WTC11 (cell line): ENCODE data around the gene LIN9. TPM values are rescaled to one million over a fixed set of nuclear protein-coding genes. Genes with fewer than 3 reads are reported as not detected.

Source experiments
- ATAC-seq: fragments of 200-7000 bp; cut with Tn5 transposase; 2 replicates; pipeline ENCODE4 v1.10.0; 2021; ENCODE audit warnings: mild to moderate bottlenecking, moderate library complexity
- CTCF ChIA-PET: fragments of 300-600 bp; sonication (Branson Sonifier 250); formaldehyde crosslinking; loops from one replicate; lab custom pipeline; 2021; ENCODE audit warnings: antibody characterized with exemption; lab: Charles Lee
- POLR2A ChIA-PET: fragments of 350-600 bp; sonication (Branson Sonifier 250); formaldehyde crosslinking; loops from one replicate; lab custom pipeline; 2021; ENCODE audit warnings: antibody characterized with exemption; lab: Charles Lee
- DNase-seq: peaks from one replicate; pipeline ENCODE4 v3.0.0; 2021; ENCODE audit warnings: low spot score
- H3K27ac Mint-ChIP-seq: 2 replicates; pipeline ENCODE4 v1.8.0; 2021; ENCODE audit warnings: mixed read lengths
- H3K27me3 Mint-ChIP-seq: 2 replicates; pipeline ENCODE4 v1.8.0; 2021; ENCODE audit warnings: low read depth, mild to moderate bottlenecking, moderate library complexity, mixed read lengths
- H3K36me3 Mint-ChIP-seq: 2 replicates; pipeline ENCODE4 v1.8.0; 2021; ENCODE audit warnings: mixed read lengths
- H3K4me1 Mint-ChIP-seq: 2 replicates; pipeline ENCODE4 v1.8.0; 2022; ENCODE audit warnings: mixed read lengths
- H3K4me3 Mint-ChIP-seq: 2 replicates; pipeline ENCODE4 v1.8.0; 2021; ENCODE audit warnings: mild to moderate bottlenecking, moderate library complexity, mixed read lengths
- H3K9me3 Mint-ChIP-seq: 2 replicates; pipeline ENCODE4 v1.8.0; 2021; ENCODE audit warnings: mixed read lengths
- ELF4 ChIP-seq: sonication (generic); formaldehyde crosslinking; IDR thresholded peaks from 2 replicates; pipeline ENCODE4 v1.8.1; 2022; ENCODE audit warnings: low read depth, mild to moderate bottlenecking, moderate library complexity, missing genetic modification reagents
- ETV6 ChIP-seq: sonication (generic); formaldehyde crosslinking; IDR thresholded peaks from 2 replicates; pipeline ENCODE4 v1.8.1; 2022; ENCODE audit warnings: mild to moderate bottlenecking, missing genetic modification reagents
- FOXJ3 ChIP-seq: sonication (generic); formaldehyde crosslinking; IDR thresholded peaks from 2 replicates; pipeline ENCODE4 v1.9.0; 2021; ENCODE audit warnings: missing genetic modification reagents, mild to moderate bottlenecking, borderline replicate concordance
- GRHL2 ChIP-seq: fragments of 250-450 bp; sonication (Bioruptor Pico); IDR thresholded peaks from 2 replicates; pipeline ENCODE4 v1.8.0; 2022; ENCODE audit warnings: mild to moderate bottlenecking, moderate library complexity; ENCODE audit not compliant: insufficient replicate concordance, severe bottlenecking
- JAZF1 ChIP-seq: fragments of 250-450 bp; sonication (Bioruptor Pico); IDR thresholded peaks from 2 replicates; pipeline ENCODE4 v1.9.0; 2021; ENCODE audit warnings: moderate library complexity, mild to moderate bottlenecking, inconsistent platforms
- NFATC4 ChIP-seq: fragments of 250-450 bp; sonication (Bioruptor Pico); IDR thresholded peaks from 2 replicates; pipeline ENCODE4 v1.9.0; 2021; ENCODE audit warnings: mild to moderate bottlenecking
- NFYB ChIP-seq: sonication (generic); formaldehyde crosslinking; conservative IDR thresholded peaks from 2 replicates; pipeline ENCODE4 v1.8.0; 2022; ENCODE audit warnings: low read depth, missing genetic modification reagents
- OVOL2 ChIP-seq: fragments of 250-450 bp; sonication (Bioruptor Pico); IDR thresholded peaks from 2 replicates; pipeline ENCODE4 v1.9.0; 2021; ENCODE audit warnings: mild to moderate bottlenecking, borderline replicate concordance
- SMAD3 ChIP-seq: sonication (generic); formaldehyde crosslinking; IDR thresholded peaks from 2 replicates; pipeline ENCODE4 v1.8.0; 2022; ENCODE audit warnings: missing genetic modification reagents, mild to moderate bottlenecking, borderline replicate concordance
- TEAD4 ChIP-seq: sonication (generic); formaldehyde crosslinking; IDR thresholded peaks from 2 replicates; pipeline ENCODE4 v1.8.0; 2022; ENCODE audit warnings: mild to moderate bottlenecking, missing genetic modification reagents
- ZNF232 ChIP-seq: sonication (generic); formaldehyde crosslinking; IDR thresholded peaks from 2 replicates; pipeline ENCODE4 v1.8.0; 2022; ENCODE audit warnings: mild to moderate bottlenecking, missing genetic modification reagents
- ZNF263 ChIP-seq: sonication (generic); formaldehyde crosslinking; IDR thresholded peaks from 2 replicates; pipeline ENCODE4 v1.8.1; 2022; ENCODE audit warnings: low read depth, mild to moderate bottlenecking, moderate library complexity, missing genetic modification reagents
- ZNF396 ChIP-seq: fragments of 250-450 bp; sonication (Bioruptor Pico); IDR thresholded peaks from 2 replicates; pipeline ENCODE4 v1.8.0; 2021; ENCODE audit warnings: mild to moderate bottlenecking, moderate library complexity, borderline replicate concordance
- total RNA-seq: library from RNA; stranded (reverse); gene quantifications from 3 replicates; pipeline ENCODE4 v1.2.3, GENCODE V29; 2021
- TF ChIP-seq, protein P1 (sequence below): sonication (generic); formaldehyde crosslinking; IDR thresholded peaks from 2 replicates; pipeline ENCODE4 v1.8.1; 2023; ENCODE audit warnings: mild to moderate bottlenecking, missing genetic modification reagents, borderline replicate concordance
- TF ChIP-seq, protein P2 (sequence below): sonication (generic); formaldehyde crosslinking; IDR thresholded peaks from 2 replicates; pipeline ENCODE4 v1.8.1; 2023; ENCODE audit warnings: mild to moderate bottlenecking, moderate library complexity, missing genetic modification reagents
- TF ChIP-seq, protein P3 (sequence below): sonication (generic); formaldehyde crosslinking; IDR thresholded peaks from 2 replicates; pipeline ENCODE4 v1.8.0; 2022; ENCODE audit warnings: mild to moderate bottlenecking, missing genetic modification reagents
- TF ChIP-seq, protein P4 (sequence below): fragments of 250-450 bp; sonication (Bioruptor Pico); IDR thresholded peaks from 2 replicates; pipeline ENCODE4 v1.8.0; 2021; ENCODE audit warnings: mild to moderate bottlenecking
- TF ChIP-seq, protein P5 (sequence below): sonication (generic); formaldehyde crosslinking; IDR thresholded peaks from 2 replicates; pipeline ENCODE4 v1.8.1; 2023; ENCODE audit warnings: mild to moderate bottlenecking, missing genetic modification reagents
- TF ChIP-seq, protein P6 (sequence below): sonication (generic); formaldehyde crosslinking; conservative IDR thresholded peaks from 2 replicates; pipeline ENCODE4 v1.8.1; 2023; ENCODE audit warnings: mild to moderate bottlenecking, low read depth, missing genetic modification reagents, moderate library complexity
- TF ChIP-seq, protein P7 (sequence below): fragments of 250-450 bp; sonication (Bioruptor Pico); IDR thresholded peaks from 2 replicates; pipeline ENCODE4 v1.9.0; 2021; ENCODE audit warnings: mild to moderate bottlenecking

The LIN9 gene
- total RNA-seq, 1 experiment from 2014 or later: 15.7 TPM

DNA sequence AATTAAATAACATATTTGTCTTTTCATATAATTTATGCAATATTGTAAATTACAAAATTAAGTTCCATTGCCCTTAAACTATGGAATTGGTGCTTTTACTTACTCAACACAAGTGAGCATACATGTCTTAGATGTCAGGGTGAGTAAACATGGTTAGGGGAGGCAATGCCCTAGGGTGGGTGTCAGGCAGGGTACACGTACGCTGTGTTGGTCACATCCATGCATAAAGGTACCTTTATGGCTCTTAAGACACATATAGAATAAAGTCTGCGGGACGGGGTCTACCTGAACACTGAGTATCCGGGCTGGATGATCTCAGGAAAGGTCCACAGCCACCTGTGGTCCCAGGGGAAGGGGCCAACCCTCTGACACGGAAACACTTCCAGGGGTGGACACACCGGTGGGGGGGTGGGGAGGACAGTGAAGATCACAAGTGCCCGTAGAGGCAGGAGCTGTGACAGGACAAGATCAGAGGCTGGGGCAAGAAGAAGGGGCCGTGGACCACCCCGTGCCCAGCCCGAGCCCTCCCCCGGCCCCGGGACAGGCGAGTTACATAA lies 720 bp downstream of the LIN9 start (continued):
- TF ChIP-seq, protein P1, sequence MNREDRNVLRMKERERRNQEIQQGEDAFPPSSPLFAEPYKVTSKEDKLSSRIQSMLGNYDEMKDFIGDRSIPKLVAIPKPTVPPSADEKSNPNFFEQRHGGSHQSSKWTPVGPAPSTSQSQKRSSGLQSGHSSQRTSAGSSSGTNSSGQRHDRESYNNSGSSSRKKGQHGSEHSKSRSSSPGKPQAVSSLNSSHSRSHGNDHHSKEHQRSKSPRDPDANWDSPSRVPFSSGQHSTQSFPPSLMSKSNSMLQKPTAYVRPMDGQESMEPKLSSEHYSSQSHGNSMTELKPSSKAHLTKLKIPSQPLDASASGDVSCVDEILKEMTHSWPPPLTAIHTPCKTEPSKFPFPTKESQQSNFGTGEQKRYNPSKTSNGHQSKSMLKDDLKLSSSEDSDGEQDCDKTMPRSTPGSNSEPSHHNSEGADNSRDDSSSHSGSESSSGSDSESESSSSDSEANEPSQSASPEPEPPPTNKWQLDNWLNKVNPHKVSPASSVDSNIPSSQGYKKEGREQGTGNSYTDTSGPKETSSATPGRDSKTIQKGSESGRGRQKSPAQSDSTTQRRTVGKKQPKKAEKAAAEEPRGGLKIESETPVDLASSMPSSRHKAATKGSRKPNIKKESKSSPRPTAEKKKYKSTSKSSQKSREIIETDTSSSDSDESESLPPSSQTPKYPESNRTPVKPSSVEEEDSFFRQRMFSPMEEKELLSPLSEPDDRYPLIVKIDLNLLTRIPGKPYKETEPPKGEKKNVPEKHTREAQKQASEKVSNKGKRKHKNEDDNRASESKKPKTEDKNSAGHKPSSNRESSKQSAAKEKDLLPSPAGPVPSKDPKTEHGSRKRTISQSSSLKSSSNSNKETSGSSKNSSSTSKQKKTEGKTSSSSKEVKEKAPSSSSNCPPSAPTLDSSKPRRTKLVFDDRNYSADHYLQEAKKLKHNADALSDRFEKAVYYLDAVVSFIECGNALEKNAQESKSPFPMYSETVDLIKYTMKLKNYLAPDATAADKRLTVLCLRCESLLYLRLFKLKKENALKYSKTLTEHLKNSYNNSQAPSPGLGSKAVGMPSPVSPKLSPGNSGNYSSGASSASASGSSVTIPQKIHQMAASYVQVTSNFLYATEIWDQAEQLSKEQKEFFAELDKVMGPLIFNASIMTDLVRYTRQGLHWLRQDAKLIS (CRISPR knock-in tag): no peak
- no peak for TF ChIP-seq ETV6 (CRISPR knock-in tag)
- no peak for TF ChIP-seq GRHL2 (CRISPR knock-in tag)
- TF ChIP-seq ZNF263 (CRISPR knock-in tag): no peak
- no peak for TF ChIP-seq NFYB
- no peak for TF ChIP-seq SMAD3
- no peak for TF ChIP-seq ZNF232 (CRISPR knock-in tag)

DNA sequence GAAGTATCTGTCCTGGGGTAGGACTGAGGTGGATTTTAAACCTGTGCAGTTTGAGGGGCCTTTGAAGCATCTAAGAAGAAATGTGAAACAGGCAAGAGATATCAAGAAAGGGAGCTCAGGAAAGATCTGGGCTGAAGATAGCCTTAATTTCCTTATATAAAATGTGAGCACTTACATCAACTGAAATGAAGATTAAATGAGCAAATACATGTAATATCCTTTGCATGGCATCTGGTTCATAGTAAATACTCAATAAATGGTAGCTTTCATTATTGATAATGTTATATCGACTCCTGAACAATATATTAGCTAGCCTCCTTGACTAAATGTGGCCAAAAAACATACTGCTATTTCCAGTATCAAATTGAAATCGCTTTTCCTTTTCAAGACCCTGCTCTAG lies 2.5 kb downstream of the LIN9 start:
- no peak for ATAC-seq
- Mint-ChIP-seq H3K9me3 (no peaks in the 10 kb centered on the region), H3K27me3 (peaks cover 20% of the 10 kb centered on the region), H3K4me3 (no peak overlapping the region), H3K36me3 (no peaks in the 10 kb centered on the region; the same call in 1 of the 2 replicates), H3K4me1 (peaks cover 49% of the 10 kb centered on the region), H3K27ac (peak overlapping the region; percentile 83; the same call in 1 of the 2 replicates)
- ChIA-PET POLR2A (interaction anchor here (1.6 kb wide), 1 partner anchor 244 kb away, joined by 3 read pairs; the partner anchor contains the start of gene H3-3A), CTCF (interaction anchor here (1.1 to 2.4 kb wide), 4 partner anchors 27 to 186 kb away, joined by 3 to 10 read pairs (median 6); partner anchors contain the start of gene PARP1)
- DNase-seq: no peak
- TF ChIP-seq JAZF1 (CRISPR knock-in tag) (no peak), ELF4 (CRISPR knock-in tag) (no peak), ZNF263 (CRISPR knock-in tag) (no peak), FOXJ3 (no peak), ZNF396 (no peak), TEAD4 (CRISPR knock-in tag) (no peak), OVOL2 (CRISPR knock-in tag) (no peak), NFATC4 (no peak)
- TF ChIP-seq, protein P2, sequence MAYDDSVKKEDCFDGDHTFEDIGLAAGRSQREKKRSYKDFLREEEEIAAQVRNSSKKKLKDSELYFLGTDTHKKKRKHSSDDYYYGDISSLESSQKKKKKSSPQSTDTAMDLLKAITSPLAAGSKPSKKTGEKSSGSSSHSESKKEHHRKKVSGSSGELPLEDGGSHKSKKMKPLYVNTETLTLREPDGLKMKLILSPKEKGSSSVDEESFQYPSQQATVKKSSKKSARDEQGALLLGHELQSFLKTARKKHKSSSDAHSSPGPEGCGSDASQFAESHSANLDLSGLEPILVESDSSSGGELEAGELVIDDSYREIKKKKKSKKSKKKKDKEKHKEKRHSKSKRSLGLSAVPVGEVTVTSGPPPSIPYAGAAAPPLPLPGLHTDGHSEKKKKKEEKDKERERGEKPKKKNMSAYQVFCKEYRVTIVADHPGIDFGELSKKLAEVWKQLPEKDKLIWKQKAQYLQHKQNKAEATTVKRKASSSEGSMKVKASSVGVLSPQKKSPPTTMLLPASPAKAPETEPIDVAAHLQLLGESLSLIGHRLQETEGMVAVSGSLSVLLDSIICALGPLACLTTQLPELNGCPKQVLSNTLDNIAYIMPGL (CRISPR knock-in tag): no peak
- TF ChIP-seq, protein P3, sequence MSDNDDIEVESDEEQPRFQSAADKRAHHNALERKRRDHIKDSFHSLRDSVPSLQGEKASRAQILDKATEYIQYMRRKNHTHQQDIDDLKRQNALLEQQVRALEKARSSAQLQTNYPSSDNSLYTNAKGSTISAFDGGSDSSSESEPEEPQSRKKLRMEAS (CRISPR knock-in tag): no peak
- TF ChIP-seq, protein P4, sequence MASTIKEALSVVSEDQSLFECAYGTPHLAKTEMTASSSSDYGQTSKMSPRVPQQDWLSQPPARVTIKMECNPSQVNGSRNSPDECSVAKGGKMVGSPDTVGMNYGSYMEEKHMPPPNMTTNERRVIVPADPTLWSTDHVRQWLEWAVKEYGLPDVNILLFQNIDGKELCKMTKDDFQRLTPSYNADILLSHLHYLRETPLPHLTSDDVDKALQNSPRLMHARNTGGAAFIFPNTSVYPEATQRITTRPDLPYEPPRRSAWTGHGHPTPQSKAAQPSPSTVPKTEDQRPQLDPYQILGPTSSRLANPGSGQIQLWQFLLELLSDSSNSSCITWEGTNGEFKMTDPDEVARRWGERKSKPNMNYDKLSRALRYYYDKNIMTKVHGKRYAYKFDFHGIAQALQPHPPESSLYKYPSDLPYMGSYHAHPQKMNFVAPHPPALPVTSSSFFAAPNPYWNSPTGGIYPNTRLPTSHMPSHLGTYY (CRISPR knock-in tag): no peak
- TF ChIP-seq, protein P5, sequence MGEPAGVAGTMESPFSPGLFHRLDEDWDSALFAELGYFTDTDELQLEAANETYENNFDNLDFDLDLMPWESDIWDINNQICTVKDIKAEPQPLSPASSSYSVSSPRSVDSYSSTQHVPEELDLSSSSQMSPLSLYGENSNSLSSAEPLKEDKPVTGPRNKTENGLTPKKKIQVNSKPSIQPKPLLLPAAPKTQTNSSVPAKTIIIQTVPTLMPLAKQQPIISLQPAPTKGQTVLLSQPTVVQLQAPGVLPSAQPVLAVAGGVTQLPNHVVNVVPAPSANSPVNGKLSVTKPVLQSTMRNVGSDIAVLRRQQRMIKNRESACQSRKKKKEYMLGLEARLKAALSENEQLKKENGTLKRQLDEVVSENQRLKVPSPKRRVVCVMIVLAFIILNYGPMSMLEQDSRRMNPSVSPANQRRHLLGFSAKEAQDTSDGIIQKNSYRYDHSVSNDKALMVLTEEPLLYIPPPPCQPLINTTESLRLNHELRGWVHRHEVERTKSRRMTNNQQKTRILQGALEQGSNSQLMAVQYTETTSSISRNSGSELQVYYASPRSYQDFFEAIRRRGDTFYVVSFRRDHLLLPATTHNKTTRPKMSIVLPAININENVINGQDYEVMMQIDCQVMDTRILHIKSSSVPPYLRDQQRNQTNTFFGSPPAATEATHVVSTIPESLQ (CRISPR knock-in tag): no peak
- TF ChIP-seq, protein P6, sequence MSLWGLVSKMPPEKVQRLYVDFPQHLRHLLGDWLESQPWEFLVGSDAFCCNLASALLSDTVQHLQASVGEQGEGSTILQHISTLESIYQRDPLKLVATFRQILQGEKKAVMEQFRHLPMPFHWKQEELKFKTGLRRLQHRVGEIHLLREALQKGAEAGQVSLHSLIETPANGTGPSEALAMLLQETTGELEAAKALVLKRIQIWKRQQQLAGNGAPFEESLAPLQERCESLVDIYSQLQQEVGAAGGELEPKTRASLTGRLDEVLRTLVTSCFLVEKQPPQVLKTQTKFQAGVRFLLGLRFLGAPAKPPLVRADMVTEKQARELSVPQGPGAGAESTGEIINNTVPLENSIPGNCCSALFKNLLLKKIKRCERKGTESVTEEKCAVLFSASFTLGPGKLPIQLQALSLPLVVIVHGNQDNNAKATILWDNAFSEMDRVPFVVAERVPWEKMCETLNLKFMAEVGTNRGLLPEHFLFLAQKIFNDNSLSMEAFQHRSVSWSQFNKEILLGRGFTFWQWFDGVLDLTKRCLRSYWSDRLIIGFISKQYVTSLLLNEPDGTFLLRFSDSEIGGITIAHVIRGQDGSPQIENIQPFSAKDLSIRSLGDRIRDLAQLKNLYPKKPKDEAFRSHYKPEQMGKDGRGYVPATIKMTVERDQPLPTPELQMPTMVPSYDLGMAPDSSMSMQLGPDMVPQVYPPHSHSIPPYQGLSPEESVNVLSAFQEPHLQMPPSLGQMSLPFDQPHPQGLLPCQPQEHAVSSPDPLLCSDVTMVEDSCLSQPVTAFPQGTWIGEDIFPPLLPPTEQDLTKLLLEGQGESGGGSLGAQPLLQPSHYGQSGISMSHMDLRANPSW (CRISPR knock-in tag): no peak
- TF ChIP-seq, protein P7, sequence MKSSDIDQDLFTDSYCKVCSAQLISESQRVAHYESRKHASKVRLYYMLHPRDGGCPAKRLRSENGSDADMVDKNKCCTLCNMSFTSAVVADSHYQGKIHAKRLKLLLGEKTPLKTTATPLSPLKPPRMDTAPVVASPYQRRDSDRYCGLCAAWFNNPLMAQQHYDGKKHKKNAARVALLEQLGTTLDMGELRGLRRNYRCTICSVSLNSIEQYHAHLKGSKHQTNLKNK: no peak
